Measurements from ENCODE around the gene TUBB4A.

TUBB4A gene

DNA sequence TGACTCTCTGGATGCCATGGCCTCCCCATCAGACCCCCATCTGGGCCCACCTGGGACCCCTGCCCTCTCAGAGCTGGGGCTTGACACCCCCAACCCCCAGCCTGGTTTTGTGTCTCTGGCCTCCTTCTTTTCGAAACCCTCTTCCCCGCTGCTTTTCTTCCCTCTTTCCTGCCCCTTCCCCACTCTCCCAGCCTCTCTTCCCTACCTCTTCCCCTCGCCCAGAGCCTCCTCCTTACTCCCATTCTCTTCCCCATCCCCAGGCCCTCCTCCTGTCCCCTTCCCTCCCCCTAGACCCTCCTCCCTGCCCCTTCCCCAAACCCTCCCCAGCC is 30.9 kb upstream of the TUBB4A start:
- H3K9ac ChIP-seq (ENCODE audit: low read depth, low read length, poor library complexity, severe bottlenecking), result no peak overlapping the region
- no peak overlapping the region for H3K4me2 ChIP-seq (ENCODE audit: low read depth, low read length, poor library complexity, severe bottlenecking)
- no peaks in the 10 kb centered on the region for H4K20me1 ChIP-seq (ENCODE audit: insufficient read depth, low read length, poor library complexity, severe bottlenecking)
- peaks cover 3% of the 10 kb centered on the region for H3F3A ChIP-seq (ENCODE audit: low read depth)
- H3K9me2 ChIP-seq (replicated peaks; ENCODE audit: low read depth, low read length), result no peaks in the 10 kb centered on the region
- H3K36me3 ChIP-seq (ENCODE audit: insufficient read depth, low read length), result no peaks in the 10 kb centered on the region
- H3K4me1 ChIP-seq (ENCODE audit: insufficient read depth, low read length, poor library complexity, severe bottlenecking), result peaks cover 18% of the 10 kb centered on the region
- no peaks in the 10 kb centered on the region for H3K9me3 ChIP-seq (ENCODE audit: insufficient read depth, low read depth, low read length)
- no peak overlapping the region for H3K4me3 ChIP-seq (ENCODE audit: low read length, poor library complexity, severe bottlenecking)
- TF ChIP-seq, protein P1, sequence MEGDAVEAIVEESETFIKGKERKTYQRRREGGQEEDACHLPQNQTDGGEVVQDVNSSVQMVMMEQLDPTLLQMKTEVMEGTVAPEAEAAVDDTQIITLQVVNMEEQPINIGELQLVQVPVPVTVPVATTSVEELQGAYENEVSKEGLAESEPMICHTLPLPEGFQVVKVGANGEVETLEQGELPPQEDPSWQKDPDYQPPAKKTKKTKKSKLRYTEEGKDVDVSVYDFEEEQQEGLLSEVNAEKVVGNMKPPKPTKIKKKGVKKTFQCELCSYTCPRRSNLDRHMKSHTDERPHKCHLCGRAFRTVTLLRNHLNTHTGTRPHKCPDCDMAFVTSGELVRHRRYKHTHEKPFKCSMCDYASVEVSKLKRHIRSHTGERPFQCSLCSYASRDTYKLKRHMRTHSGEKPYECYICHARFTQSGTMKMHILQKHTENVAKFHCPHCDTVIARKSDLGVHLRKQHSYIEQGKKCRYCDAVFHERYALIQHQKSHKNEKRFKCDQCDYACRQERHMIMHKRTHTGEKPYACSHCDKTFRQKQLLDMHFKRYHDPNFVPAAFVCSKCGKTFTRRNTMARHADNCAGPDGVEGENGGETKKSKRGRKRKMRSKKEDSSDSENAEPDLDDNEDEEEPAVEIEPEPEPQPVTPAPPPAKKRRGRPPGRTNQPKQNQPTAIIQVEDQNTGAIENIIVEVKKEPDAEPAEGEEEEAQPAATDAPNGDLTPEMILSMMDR (conservative IDR thresholded peaks at IDR 0.05; ENCODE audit: low read length), result no peak
- TF ChIP-seq EZH2phosphoT487 (IDR thresholded peaks at IDR 0.05; ENCODE audit: borderline replicate concordance), result no peak
- no peak overlapping the region for H2AFZ ChIP-seq (ENCODE audit: low read length)
- H3K79me2 ChIP-seq (ENCODE audit: insufficient read depth, low read length), result no peaks in the 10 kb centered on the region
- H3K27me3 ChIP-seq (ENCODE audit: insufficient read depth, low read length, poor library complexity, severe bottlenecking), result peaks cover 28% of the 10 kb centered on the region

DNA sequence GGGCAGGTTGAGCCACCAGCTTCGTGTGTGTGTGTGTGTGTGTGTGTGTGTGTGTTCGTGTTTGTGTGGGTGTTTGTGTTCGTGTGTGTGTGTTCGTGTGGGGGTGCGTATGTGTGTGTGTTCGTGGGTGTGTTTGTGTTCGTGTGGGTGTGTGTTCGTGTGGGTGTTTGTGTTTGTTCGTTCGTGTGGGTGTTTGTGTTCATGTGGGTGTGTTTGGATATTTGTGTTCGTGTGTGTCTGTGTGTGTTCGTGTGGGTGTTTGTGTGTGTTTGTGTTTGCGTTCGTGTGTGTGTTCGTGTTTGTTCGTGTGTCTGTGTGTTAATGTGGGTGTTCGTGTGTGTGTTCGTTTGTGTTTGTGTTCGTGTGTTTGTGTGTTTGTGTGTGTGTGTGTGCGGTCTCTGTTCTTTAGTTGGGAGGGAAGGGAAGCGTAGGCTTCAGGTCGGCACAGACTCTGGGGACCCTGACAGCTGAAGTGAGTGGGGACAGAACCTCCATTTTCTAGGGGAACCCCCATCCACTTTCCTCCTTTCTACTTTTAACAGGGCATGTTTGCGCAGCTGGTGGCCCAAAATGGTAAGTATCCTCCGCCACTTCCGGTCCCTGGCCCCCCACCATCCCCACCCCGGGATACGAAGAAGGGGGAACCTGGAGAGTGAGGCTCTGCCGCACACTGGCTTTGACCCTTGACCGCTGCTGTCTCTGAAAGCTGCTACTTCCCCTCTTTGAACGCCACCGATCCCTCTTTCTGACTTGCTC is 30.3 kb upstream of the TUBB4A start:
- H3K9ac ChIP-seq (ENCODE audit: low read depth, low read length, poor library complexity, severe bottlenecking), result no peak overlapping the region
- H2AFZ ChIP-seq (ENCODE audit: low read length), result no peak overlapping the region
- no peak overlapping the region for H3K4me2 ChIP-seq (ENCODE audit: low read depth, low read length, poor library complexity, severe bottlenecking)
- H3F3A ChIP-seq (ENCODE audit: low read depth), result peaks cover 3% of the 10 kb centered on the region
- no peaks in the 10 kb centered on the region for H3K9me2 ChIP-seq (replicated peaks; ENCODE audit: low read depth, low read length)
- peaks cover 18% of the 10 kb centered on the region for H3K4me1 ChIP-seq (ENCODE audit: insufficient read depth, low read length, poor library complexity, severe bottlenecking)
- no peak overlapping the region for H3K4me3 ChIP-seq (ENCODE audit: low read length, poor library complexity, severe bottlenecking)
- H4K20me1 ChIP-seq (ENCODE audit: insufficient read depth, low read length, poor library complexity, severe bottlenecking), result no peaks in the 10 kb centered on the region
- no peaks in the 10 kb centered on the region for H3K9me3 ChIP-seq (ENCODE audit: insufficient read depth, low read depth, low read length)
- H3K27me3 ChIP-seq (ENCODE audit: insufficient read depth, low read length, poor library complexity, severe bottlenecking), result peaks cover 28% of the 10 kb centered on the region
- H3K36me3 ChIP-seq (ENCODE audit: insufficient read depth, low read length), result no peaks in the 10 kb centered on the region
- H3K79me2 ChIP-seq (ENCODE audit: insufficient read depth, low read length), result no peaks in the 10 kb centered on the region
- TF ChIP-seq, protein P1 (conservative IDR thresholded peaks at IDR 0.05; ENCODE audit: low read length), result no peak
- TF ChIP-seq EZH2phosphoT487 (IDR thresholded peaks at IDR 0.05; ENCODE audit: borderline replicate concordance), result no peak

DNA sequence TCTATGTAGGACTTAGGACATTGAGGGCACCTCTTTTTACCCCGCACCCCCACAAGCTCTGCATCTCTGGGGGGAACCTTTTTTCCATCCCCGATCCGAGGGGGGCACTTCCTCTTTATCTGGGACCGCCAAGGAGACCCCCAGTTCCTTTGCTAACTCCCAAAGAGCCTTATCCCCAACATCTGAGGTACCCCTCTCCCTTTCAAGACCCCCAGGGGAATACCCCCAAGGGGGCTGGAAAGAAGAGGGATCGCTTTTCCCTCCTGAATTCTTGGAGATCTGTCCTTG is 29.8 kb upstream of the TUBB4A start:
- no peak overlapping the region for H3K9ac ChIP-seq (ENCODE audit: low read depth, low read length, poor library complexity, severe bottlenecking)

More for the DNA sequence above, 29.8 kb upstream of the TUBB4A start:
- peaks cover 28% of the 10 kb centered on the region for H3K27me3 ChIP-seq (ENCODE audit: insufficient read depth, low read length, poor library complexity, severe bottlenecking)
- H3K36me3 ChIP-seq (ENCODE audit: insufficient read depth, low read length), result no peaks in the 10 kb centered on the region
- no peaks in the 10 kb centered on the region for H3K9me3 ChIP-seq (ENCODE audit: insufficient read depth, low read depth, low read length)
- H3F3A ChIP-seq (ENCODE audit: low read depth), result peaks cover 3% of the 10 kb centered on the region
- no peaks in the 10 kb centered on the region for H4K20me1 ChIP-seq (ENCODE audit: insufficient read depth, low read length, poor library complexity, severe bottlenecking)
- H3K4me2 ChIP-seq (ENCODE audit: low read depth, low read length, poor library complexity, severe bottlenecking), result no peak overlapping the region
- no peak overlapping the region for H3K4me3 ChIP-seq (ENCODE audit: low read length, poor library complexity, severe bottlenecking)
- no peaks in the 10 kb centered on the region for H3K79me2 ChIP-seq (ENCODE audit: insufficient read depth, low read length)
- H3K9me2 ChIP-seq (replicated peaks; ENCODE audit: low read depth, low read length), result no peaks in the 10 kb centered on the region
- H3K4me1 ChIP-seq (ENCODE audit: insufficient read depth, low read length, poor library complexity, severe bottlenecking), result peaks cover 17% of the 10 kb centered on the region
- H2AFZ ChIP-seq (ENCODE audit: low read length), result no peak overlapping the region
- TF ChIP-seq EZH2phosphoT487 (IDR thresholded peaks at IDR 0.05; ENCODE audit: borderline replicate concordance), result no peak
- TF ChIP-seq, protein P1 (conservative IDR thresholded peaks at IDR 0.05; ENCODE audit: low read length), result no peak
